IMR-90 (cell line): ENCODE data around the gene MYD88. TPM values are rescaled to one million over a fixed set of nuclear protein-coding genes. Genes with fewer than 3 reads are reported as not detected.

Source experiments
- ATAC-seq: fragments of 200-7000 bp; cut with Tn5 transposase; 2 replicates; pipeline ENCODE4 v1.9.1; 2020; ENCODE audit warnings: low read depth, mild to moderate bottlenecking, moderate library complexity
- BruUV-seq: library from RNA; stranded (reverse); fragments of 400-500 nt; replicated peaks from 2 replicates; lab custom pipeline; 2021; lab: Mats Ljungman, UMichigan
- CTCF ChIA-PET: fragments of 300-600 bp; formaldehyde crosslinking; extraction: SDS; loops from one replicate; lab custom pipeline; 2021; ENCODE audit warnings: antibody characterized with exemption; lab: Yijun Ruan, JAX
- POLR2A ChIA-PET: fragments of 300-600 bp; sonication (Branson Sonifier 250); formaldehyde crosslinking; loops from one replicate; lab custom pipeline; 2022; ENCODE audit warnings: antibody characterized with exemption; ENCODE audit not compliant: unreplicated experiment; lab: Charles Lee
- DNase-seq: peaks from one replicate; pipeline ENCODE4 v3.0.0; 2013
- H2AFZ ChIP-seq: replicated peaks from 2 replicates; pipeline ENCODE3; 2013; ENCODE audit warnings: low read length, mild to moderate bottlenecking; ENCODE audit not compliant: poor library complexity
- H2AK5ac ChIP-seq: 2 replicates; pipeline ENCODE4 v1.6.1; 2013; ENCODE audit warnings: low read depth, low read length, inconsistent platforms
- H2AK9ac ChIP-seq: replicated peaks from 2 replicates; pipeline ENCODE3; 2013; ENCODE audit warnings: mild to moderate bottlenecking, low read depth, low read length, moderate library complexity; ENCODE audit not compliant: poor library complexity
- H2BK120ac ChIP-seq: 2 replicates; pipeline ENCODE4 v1.6.1; 2013; ENCODE audit warnings: low read depth, low read length, inconsistent platforms
- H2BK15ac ChIP-seq: 3 replicates; pipeline ENCODE4 v1.6.1; 2013; ENCODE audit warnings: low read depth, low read length, inconsistent platforms
- H2BK20ac ChIP-seq: 2 replicates; pipeline ENCODE4 v1.6.1; 2013; ENCODE audit warnings: low read depth, mild to moderate bottlenecking, inconsistent platforms, low read length, moderate library complexity
- H2BK5ac ChIP-seq: 2 replicates; pipeline ENCODE4 v1.6.1; 2013; ENCODE audit warnings: mild to moderate bottlenecking, low read depth, low read length, inconsistent platforms; ENCODE audit not compliant: poor library complexity, severe bottlenecking
- H3K14ac ChIP-seq: replicated peaks from 2 replicates; pipeline ENCODE4 v1.6.1; 2013; ENCODE audit warnings: low read depth, low read length, inconsistent platforms
- H3K18ac ChIP-seq: 2 replicates; pipeline ENCODE4 v1.6.1; 2013; ENCODE audit warnings: low read depth, low read length, control low read depth
- H3K23ac ChIP-seq: 2 replicates; pipeline ENCODE4 v1.6.1; 2013; ENCODE audit warnings: low read depth, low read length, inconsistent platforms
- H3K27ac ChIP-seq: 2 replicates; pipeline ENCODE4 v1.5.1; 2013; ENCODE audit warnings: mild to moderate bottlenecking, control low read depth, low read length; ENCODE audit not compliant: insufficient read depth
- H3K27me3 ChIP-seq: 2 replicates; pipeline ENCODE4 v1.6.1; 2013; ENCODE audit warnings: low read length; ENCODE audit not compliant: control insufficient read depth, insufficient read depth
- H3K36me3 ChIP-seq: 2 replicates; pipeline ENCODE4 v1.6.1; 2013; ENCODE audit warnings: low read length, mixed read lengths; ENCODE audit not compliant: control insufficient read depth, insufficient read depth
- H3K4ac ChIP-seq: 2 replicates; pipeline ENCODE4 v1.6.1; 2013; ENCODE audit warnings: low read depth, low read length, inconsistent platforms
- H3K4me1 ChIP-seq: 2 replicates; pipeline ENCODE4 v1.6.1; 2013; ENCODE audit warnings: low read length, mixed read lengths; ENCODE audit not compliant: control insufficient read depth, insufficient read depth
- H3K4me2 ChIP-seq: 2 replicates; pipeline ENCODE4 v1.6.1; 2013; ENCODE audit warnings: low read depth, mild to moderate bottlenecking, control low read depth, low read length, moderate library complexity
- H3K4me3 ChIP-seq: 2 replicates; pipeline ENCODE4 v1.5.1; 2013; ENCODE audit warnings: low read depth, mild to moderate bottlenecking, control low read depth, low read length, moderate library complexity; ENCODE audit not compliant: insufficient read depth
- H3K56ac ChIP-seq: 2 replicates; pipeline ENCODE4 v1.6.1; 2013; ENCODE audit warnings: low read length, inconsistent platforms; ENCODE audit not compliant: insufficient read depth; ENCODE audit errors: extremely low read depth
- H3K79me1 ChIP-seq, 2 experiments: 2 replicates each; pipeline ENCODE4 v1.6.1; 2013; ENCODE audit warnings: low read length in 2 of 2, inconsistent platforms in 1 of 2, low read depth in 1 of 2
- H3K9ac ChIP-seq: 2 replicates; pipeline ENCODE4 v1.6.1; 2013; ENCODE audit warnings: low read depth, low read length, control low read depth
- H3K9me1 ChIP-seq: 2 replicates; pipeline ENCODE4 v1.6.1; 2013; ENCODE audit warnings: low read length, inconsistent platforms; ENCODE audit not compliant: insufficient read depth
- H3K9me3 ChIP-seq: 2 replicates; pipeline ENCODE4 v1.6.1; 2013; ENCODE audit warnings: low read length; ENCODE audit not compliant: control insufficient read depth, insufficient read depth
- H4K20me1 ChIP-seq: 2 replicates; pipeline ENCODE4 v1.6.1; 2013; ENCODE audit warnings: low read length, inconsistent platforms; ENCODE audit not compliant: insufficient read depth
- H4K5ac ChIP-seq: 2 replicates; pipeline ENCODE4 v1.6.1; 2013; ENCODE audit warnings: mild to moderate bottlenecking, low read depth, low read length, control low read depth
- H4K8ac ChIP-seq, 2 experiments: 2 replicates each; pipeline ENCODE4 v1.6.1; 2013; ENCODE audit warnings: low read depth in 2 of 2, low read length in 2 of 2, control low read depth in 1 of 2, inconsistent platforms in 1 of 2
- H4K91ac ChIP-seq: 2 replicates; pipeline ENCODE4 v1.6.1; 2013; ENCODE audit warnings: low read depth, low read length, inconsistent platforms; ENCODE audit not compliant: insufficient read depth
- CEBPB ChIP-seq: IDR thresholded peaks from 2 replicates; pipeline ENCODE4 v1.6.1; 2012; ENCODE audit warnings: low read depth, low read length, improper control_type of control experiment
- CHD1 ChIP-seq: IDR thresholded peaks from 2 replicates; pipeline ENCODE4 v1.6.1; 2012; ENCODE audit warnings: low read depth, low read length, improper control_type of control experiment
- MXI1 ChIP-seq: IDR thresholded peaks from 2 replicates; pipeline ENCODE4 v1.6.1; 2012; ENCODE audit warnings: low read depth, mild to moderate bottlenecking, low read length, moderate library complexity, borderline replicate concordance
- RAD21 ChIP-seq: IDR thresholded peaks from 2 replicates; pipeline ENCODE4 v1.6.1; 2012; ENCODE audit warnings: low read length, improper control_type of control experiment
- RCOR1 ChIP-seq: IDR thresholded peaks from 2 replicates; pipeline ENCODE4 v1.6.1; 2012; ENCODE audit warnings: mild to moderate bottlenecking, low read length, improper control_type of control experiment; ENCODE audit not compliant: insufficient replicate concordance
- WGBS, 2 experiments: methylation state at CpG; one replicate each; pipeline versions ENCODE4 v1.1.5 to v1.1.7; 2013; ENCODE audit warnings: missing lambda C conversion rate in 2 of 2; ENCODE audit not compliant: insufficient read length in 1 of 2; ENCODE audit errors: extremely low coverage in 2 of 2; 5-methylcytosine and 5-hydroxymethylcytosine counted together
- dilution Hi-C: fragments of 300-500 bp; cut with HindIII; formaldehyde crosslinking; loops from one replicate; pipeline ENCODE4 v1.14.3; 2018; ENCODE audit warnings: low sequenced_read_pairs; ENCODE audit not compliant: unreplicated experiment
- in situ Hi-C: fragments of 300-500 bp; cut with MboI; formaldehyde crosslinking; loops from 3 replicates; pipeline ENCODE4 v1.14.3; 2019; ENCODE audit warnings: low sequenced_read_pairs, inconsistent platforms, mixed read lengths
- intact Hi-C: fragments of 100-400 bp; cut with micrococcal nuclease; formaldehyde crosslinking; loops from 2 replicates; pipeline ENCODE4 v1.10.0; 2022
- polyA plus RNA-seq, 3 experiments: library from polyadenylated mRNA; depleted of rRNA; stranded (reverse); fragments of >200 nt; gene quantifications; 2 replicates each; pipeline ENCODE4 v1.2.3, GENCODE V29; 2012; ENCODE audit warnings: low replicate concordance in 1 of 3
- total RNA-seq: library from RNA; depleted of rRNA; stranded (reverse); fragments of >200 nt; gene quantifications from 2 replicates; pipeline ENCODE4 v1.2.3, GENCODE V29; 2012
- TF ChIP-seq, protein P1 (sequence below): conservative IDR thresholded peaks from 2 replicates; pipeline ENCODE4 v1.5.1; 2012; ENCODE audit warnings: mild to moderate bottlenecking, low read depth, low read length, improper control_type of control experiment

Gene MYD88
- total and polyA plus RNA-seq, 2 of the 4 experiments (the other 2 are of a cell fraction), result 9.3 to 39.8 TPM

GRCh38 chr3:38094999-38095398, 43.5 kb upstream of the MYD88 start:
- Histone ChIP-seq H3K27me3 (peaks cover 56% of the 10 kb centered on the region), H3K14ac (no peak overlapping the region), H3K4me2 (no peak overlapping the region), H3K4ac (no peak overlapping the region), H2AK5ac (no peak overlapping the region), H2AFZ (no peak overlapping the region), H4K91ac (no peak overlapping the region), H4K5ac (no peak overlapping the region), H3K4me1 (no peaks in the 10 kb centered on the region), H3K79me1 (no peaks in the 10 kb centered on the region), H2BK120ac (no peak overlapping the region), H3K9me1 (no peaks in the 10 kb centered on the region), H2BK20ac (no peak overlapping the region), H4K8ac (no peak overlapping the region), H3K36me3 (no peaks in the 10 kb centered on the region), H3K18ac (no peak overlapping the region), H4K20me1 (no peaks in the 10 kb centered on the region; the same call in 1 of the 2 replicates), H3K56ac (no peak overlapping the region), H2BK15ac (no peak overlapping the region), H3K4me3 (no peak overlapping the region), H2BK5ac (no peak overlapping the region), H3K9ac (no peak overlapping the region), H3K9me3 (no peaks in the 10 kb centered on the region), H2AK9ac (peak overlapping the region; percentile 63), H3K23ac (no peak overlapping the region), H3K27ac (no peak overlapping the region)
- no peak for ATAC-seq
- no peak for DNase-seq
- no CpG with 5 or more reads among the region's 3 CpGs for WGBS, 2 experiments
- CTCF ChIA-PET, result no interaction called here
- no TSS peak for BruUV-seq
- TF ChIP-seq MXI1 (no peak), CEBPB (no peak), RAD21 (no peak), CHD1 (no peak), RCOR1 (no peak)
- TF ChIP-seq, protein P1, sequence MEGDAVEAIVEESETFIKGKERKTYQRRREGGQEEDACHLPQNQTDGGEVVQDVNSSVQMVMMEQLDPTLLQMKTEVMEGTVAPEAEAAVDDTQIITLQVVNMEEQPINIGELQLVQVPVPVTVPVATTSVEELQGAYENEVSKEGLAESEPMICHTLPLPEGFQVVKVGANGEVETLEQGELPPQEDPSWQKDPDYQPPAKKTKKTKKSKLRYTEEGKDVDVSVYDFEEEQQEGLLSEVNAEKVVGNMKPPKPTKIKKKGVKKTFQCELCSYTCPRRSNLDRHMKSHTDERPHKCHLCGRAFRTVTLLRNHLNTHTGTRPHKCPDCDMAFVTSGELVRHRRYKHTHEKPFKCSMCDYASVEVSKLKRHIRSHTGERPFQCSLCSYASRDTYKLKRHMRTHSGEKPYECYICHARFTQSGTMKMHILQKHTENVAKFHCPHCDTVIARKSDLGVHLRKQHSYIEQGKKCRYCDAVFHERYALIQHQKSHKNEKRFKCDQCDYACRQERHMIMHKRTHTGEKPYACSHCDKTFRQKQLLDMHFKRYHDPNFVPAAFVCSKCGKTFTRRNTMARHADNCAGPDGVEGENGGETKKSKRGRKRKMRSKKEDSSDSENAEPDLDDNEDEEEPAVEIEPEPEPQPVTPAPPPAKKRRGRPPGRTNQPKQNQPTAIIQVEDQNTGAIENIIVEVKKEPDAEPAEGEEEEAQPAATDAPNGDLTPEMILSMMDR, result no peak
- POLR2A ChIA-PET, result no interaction called here
- dilution Hi-C loops (no loop called here), intact Hi-C loops (no loop called here), in situ Hi-C loops (no loop called here)
